ENCODE data around the gene NRSN1.

GRCh38 chr6:24089736-24090135 lies 36.3 kb upstream of the NRSN1 start:
- TF ChIP-seq CTCF (IDR thresholded peaks at IDR 0.05): no peak
- TF ChIP-seq EZH2 (IDR thresholded peaks at IDR 0.05; ENCODE audit: borderline replicate concordance, insufficient read depth, low read depth, low read length, poor library complexity, severe bottlenecking): no peak
